GM12801 (cell line): ENCODE results near the gene PPFIA3.

Experiments used
- TF ChIP-seq, protein P1 (sequence below): IDR thresholded peaks from one replicate; pipeline ENCODE4 v1.5.1; 2011; ENCODE audit warnings: control low read depth; ENCODE audit not compliant: insufficient read length; ENCODE audit errors: extremely low read depth

Gene PPFIA3

DNA sequence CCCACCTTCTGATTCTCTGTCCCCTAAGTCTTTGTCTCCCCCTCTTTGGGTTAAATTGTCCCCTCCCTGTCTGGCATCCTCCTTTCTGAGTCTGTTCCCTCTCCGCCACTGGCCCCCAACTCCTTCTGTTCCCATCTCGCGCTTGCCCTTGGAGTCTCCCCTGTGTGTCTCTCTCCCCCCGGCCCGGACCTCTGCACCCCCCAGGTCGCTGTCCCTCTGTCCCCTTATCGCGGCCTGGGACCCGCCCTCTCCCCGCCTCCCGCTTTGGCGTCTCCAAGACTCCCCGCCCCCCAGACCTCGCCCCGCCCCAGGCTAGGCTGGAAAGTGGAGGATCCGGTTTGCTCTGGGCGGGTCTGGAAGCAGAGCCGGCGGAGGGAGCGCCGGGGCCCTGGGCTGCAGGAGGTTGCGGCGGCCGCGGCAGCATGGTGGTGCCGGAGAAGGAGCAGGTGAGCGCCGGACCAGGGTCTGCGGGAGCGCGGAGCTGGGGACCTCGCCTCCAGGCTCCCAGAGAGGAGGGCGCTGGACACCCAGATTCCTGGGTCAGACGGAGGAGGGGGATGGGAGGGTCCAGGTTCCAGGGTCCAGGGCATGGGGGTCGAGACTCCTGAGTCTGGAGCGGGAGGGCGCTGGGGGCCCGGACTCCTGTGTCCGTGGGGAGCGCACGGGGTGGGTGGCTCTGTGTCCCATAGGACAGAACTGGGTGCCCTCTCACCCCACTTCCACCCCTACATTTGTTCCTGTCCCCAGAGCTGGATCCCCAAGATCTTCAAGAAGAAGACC, 38.3 kb downstream of the PPFIA3 start, which contains the start of gene TRPM4:
TSS of gene TRPM4 (plus strand) at position 348 of the 780 bp plus-strand sequence. CDS start at position 423, 75 bp downstream.
- TF ChIP-seq, protein P1, sequence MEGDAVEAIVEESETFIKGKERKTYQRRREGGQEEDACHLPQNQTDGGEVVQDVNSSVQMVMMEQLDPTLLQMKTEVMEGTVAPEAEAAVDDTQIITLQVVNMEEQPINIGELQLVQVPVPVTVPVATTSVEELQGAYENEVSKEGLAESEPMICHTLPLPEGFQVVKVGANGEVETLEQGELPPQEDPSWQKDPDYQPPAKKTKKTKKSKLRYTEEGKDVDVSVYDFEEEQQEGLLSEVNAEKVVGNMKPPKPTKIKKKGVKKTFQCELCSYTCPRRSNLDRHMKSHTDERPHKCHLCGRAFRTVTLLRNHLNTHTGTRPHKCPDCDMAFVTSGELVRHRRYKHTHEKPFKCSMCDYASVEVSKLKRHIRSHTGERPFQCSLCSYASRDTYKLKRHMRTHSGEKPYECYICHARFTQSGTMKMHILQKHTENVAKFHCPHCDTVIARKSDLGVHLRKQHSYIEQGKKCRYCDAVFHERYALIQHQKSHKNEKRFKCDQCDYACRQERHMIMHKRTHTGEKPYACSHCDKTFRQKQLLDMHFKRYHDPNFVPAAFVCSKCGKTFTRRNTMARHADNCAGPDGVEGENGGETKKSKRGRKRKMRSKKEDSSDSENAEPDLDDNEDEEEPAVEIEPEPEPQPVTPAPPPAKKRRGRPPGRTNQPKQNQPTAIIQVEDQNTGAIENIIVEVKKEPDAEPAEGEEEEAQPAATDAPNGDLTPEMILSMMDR = no peak

DNA sequence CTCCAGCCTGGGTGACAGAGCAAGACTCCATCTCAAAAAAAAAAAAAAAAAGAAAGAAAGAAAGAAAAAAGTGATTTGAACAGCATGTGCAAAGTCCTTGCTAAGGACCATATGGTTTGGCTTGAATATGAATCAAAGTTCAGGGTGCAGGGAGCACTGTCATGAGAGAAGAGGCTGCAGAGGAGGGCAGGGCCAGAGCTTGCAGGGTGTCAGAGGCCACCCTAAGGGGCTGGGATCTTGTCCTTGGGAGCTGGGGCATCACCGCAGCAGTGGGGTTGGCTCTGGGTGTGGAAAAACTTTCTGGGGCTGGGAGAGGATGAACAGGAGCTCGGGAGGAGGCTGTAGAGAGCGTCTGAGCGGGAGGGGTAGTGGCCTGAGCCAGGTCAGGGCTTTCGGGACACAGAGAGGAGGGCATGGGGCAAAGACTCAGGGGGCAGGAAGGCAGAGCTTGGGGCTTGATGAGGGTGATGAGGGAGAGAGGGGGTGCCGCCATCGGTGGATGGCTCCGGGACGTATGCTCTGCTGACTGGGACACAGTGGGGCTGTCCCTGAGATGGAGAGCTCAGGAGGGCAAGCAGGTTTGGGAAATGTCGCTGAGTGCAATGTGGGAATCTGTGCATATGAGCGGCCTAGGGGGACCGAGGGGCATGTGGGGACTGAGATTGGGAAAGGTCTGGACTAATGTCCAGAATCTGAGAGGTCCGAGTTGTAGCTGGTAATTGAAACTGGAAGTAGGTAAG, 41.3 kb downstream of the PPFIA3 start:
- TF ChIP-seq, protein P1 = no peak

DNA sequence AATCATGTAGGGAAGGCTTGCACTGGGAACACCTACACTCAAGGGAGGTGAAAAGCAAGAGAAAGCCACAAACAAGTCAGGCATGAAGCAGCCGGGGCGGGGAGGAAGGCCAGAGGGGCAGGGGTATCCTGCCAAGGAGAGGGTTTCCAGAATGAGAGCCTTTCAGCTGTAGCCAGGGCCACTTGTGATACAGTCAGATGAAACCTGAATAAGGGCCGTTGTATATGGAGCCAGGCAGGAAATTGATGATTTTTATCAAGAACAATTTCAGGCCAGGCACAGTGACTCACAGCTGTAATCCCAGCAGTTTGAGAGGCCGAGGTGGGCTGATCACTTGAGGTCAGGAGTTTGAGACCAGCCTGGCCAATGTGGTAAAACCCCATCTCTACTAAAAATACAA, 42.6 kb downstream of the PPFIA3 start:
- TF ChIP-seq, protein P1 = no peak

DNA sequence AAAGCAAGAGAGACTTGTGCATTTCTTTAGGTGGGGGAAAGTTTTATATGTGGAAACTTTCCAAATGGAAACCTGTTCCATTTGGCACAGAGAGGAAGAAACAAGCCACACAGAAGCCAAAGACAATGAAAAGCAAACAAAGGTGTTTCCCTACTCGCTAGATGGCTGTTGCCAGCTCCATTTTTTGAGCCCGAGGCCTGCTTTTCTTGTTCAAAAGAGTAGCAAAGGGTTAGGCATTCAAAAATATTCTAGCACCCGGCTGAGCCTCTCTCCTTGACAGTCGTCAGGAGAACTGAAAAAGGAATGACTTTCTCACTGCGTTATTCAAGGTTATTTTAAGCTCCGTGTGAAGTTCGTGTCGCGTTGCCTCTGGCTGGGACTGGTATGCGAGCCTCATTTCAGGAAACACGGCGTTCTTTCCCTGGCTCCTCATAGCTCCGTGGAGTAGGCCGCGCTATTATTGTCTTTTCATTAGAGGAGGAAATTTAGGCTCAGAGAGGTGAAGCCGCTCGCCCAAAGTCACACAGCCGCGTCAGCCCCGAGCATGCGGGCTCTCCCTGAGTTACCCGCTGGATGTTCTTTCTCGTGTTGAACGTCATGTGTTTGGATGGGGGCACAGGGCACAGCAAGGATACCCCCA, 45.9 kb downstream of the PPFIA3 start:
- TF ChIP-seq, protein P1 = no peak

DNA sequence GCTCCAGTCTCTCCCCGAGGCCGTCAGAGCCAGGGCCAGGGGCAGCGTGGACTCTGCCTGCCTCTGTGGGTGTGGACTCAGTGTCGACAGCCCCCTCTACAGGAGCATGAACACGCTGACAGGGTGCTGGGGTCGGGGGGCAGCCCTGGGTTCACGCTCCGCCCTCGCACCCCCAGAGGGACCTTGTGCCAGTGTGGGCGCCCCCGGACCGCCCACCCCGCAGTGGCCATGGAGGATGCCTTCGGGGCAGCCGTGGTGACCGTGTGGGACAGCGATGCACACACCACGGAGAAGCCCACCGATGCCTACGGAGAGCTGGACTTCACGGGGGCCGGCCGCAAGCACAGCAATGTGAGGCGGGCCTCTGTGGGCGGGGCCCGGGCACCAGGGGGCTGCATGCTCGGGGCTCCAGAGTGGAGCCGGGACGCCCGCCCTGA, 46.5 kb downstream of the PPFIA3 start:
- TF ChIP-seq, protein P1 = no peak

DNA sequence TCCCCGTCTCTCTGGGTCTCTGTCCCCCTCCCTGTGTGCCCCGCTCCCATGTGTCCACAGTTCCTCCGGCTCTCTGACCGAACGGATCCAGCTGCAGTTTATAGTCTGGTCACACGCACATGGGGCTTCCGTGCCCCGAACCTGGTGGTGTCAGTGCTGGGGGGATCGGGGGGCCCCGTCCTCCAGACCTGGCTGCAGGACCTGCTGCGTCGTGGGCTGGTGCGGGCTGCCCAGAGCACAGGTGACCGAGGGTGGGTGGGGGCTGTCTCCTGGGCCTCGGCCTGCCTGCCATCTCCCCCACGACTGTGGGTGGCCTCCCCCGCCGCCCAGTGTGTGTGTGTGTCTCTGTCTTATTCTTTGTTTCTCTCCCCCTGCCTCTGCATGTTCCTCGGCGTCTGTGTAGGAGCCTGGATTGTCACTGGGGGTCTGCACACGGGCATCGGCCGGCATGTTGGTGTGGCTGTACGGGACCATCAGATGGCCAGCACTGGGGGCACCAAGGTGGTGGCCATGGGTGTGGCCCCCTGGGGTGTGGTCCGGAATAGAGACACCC, 48.6 kb downstream of the PPFIA3 start:
- TF ChIP-seq, protein P1 = no peak

DNA sequence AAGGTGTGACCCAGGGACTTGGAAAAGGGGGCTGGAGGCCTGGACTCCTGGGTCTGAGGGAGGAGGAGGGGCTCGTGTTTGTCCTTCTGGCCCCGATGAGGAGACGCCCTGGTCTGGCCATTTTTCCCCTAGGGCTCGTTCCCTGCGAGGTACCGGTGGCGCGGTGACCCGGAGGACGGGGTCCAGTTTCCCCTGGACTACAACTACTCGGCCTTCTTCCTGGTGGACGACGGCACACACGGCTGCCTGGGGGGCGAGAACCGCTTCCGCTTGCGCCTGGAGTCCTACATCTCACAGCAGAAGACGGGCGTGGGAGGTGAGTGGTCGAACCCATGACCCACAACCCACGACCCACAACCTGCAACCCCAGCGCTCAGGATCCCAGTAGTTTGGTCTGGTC, 49.1 kb downstream of the PPFIA3 start:
- TF ChIP-seq, protein P1 = no peak
